K562 treated with DMSO at 1 percent for 12 hours (cell line): ENCODE measurements around the gene OR2S2. TPM values are rescaled to one million over a fixed set of nuclear protein-coding genes. Genes with fewer than 3 reads are reported as not detected.

Source experiments
- total RNA-seq: library from RNA; unstranded; fragments of 300-600 nt; gene quantifications from 2 replicates; pipeline ENCODE4 v1.2.3, GENCODE V29; 2022; ENCODE audit not compliant: insufficient read depth

OR2S2 gene, protein sequence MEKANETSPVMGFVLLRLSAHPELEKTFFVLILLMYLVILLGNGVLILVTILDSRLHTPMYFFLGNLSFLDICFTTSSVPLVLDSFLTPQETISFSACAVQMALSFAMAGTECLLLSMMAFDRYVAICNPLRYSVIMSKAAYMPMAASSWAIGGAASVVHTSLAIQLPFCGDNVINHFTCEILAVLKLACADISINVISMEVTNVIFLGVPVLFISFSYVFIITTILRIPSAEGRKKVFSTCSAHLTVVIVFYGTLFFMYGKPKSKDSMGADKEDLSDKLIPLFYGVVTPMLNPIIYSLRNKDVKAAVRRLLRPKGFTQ
- not detected in 2 replicates for total RNA-seq

DNA sequence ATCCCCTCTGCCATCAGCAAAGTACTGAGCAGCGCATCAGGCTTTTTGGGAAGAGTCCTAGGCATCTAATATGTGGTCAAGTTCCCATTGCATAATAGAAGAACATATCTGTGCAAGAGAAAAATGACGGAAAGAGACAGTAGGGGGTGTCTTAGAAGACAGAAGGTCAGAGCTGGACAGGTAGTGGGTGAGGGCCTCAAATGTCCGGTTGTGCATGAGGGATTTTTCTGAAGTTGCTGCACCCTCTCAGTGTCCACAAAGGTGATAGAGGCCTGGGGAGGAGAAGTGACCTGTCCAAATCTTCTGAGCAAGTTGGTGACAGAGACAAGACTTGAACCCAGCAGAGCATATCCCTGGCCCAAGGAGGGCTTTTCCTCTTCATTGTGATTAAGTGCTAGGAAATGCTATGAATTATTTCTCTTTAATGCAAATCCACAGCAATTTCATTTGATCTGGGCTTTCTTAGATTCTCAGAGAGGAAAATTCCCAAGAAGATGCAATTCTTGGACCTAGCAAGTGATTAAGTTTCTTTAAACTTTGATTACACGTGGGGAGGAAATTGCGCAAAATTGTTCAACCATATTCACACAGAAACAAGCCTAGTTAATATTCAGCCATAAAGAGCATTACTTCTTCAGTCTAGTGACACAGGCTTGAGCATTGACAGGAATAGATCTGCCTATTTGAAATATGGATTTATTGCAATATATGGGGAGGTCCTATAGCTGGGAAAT lies at the start of gene OR2S2:
TSS of gene OR2S2 (minus strand) at position 51 of the 734 bp plus-strand sequence. CDS start 56 bp downstream, outside the sequence.

DNA sequence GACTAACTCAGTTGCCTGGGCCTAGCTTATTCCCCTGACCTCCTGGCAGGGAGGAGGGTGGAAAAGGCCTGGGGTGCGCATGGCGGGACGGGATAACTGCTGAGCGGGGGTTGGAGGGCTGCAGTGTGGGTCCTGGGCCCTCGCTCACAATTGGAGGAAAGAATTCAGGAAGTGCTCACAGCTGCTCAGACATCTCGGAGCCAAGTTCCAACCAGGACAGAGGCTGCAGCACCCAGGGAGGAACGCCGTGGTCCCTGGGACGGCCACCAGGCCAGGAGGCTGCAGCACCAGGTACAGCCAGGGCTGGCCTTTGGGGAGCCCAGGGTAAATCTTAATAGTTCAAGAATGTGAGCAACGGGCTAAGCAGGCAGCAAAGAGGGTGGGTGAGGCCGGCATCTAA lies 48.7 kb downstream of the OR2S2 start, which contains the start of gene SPAAR:
TSS of gene SPAAR (plus strand) at position 217 of the 400 bp plus-strand sequence. CDS start 974 bp downstream, outside the sequence.

Other genes with a start within 250 kb of the OR2S2 start
- gene TLN1, start 226.0 kb downstream of the OR2S2 start, total RNA-seq, result 73.8 and 145 TPM in 2 replicates
- 31.0 and 35.1 TPM in 2 replicates for gene CREB3, start 225.5 kb downstream of the OR2S2 start, total RNA-seq
- gene GBA2, start 208.9 kb downstream of the OR2S2 start, total RNA-seq, result 30.1 and 65.7 TPM in 2 replicates
- 3.0 and 13.3 TPM in 2 replicates for gene RGP1, start 208.9 kb downstream of the OR2S2 start, total RNA-seq
- gene MSMP, start 203.9 kb downstream of the OR2S2 start, total RNA-seq, result not detected in 2 replicates
- gene NPR2, start 166.6 kb downstream of the OR2S2 start, total RNA-seq, result 1.5 and 3.2 TPM in 2 replicates
- not detected in 2 replicates for gene SPAG8, start 145.9 kb downstream of the OR2S2 start, total RNA-seq
- gene HINT2, start 143.1 kb downstream of the OR2S2 start, total RNA-seq, result 60.7 and 93.3 TPM in 2 replicates
- gene FAM221B, start 129.4 kb downstream of the OR2S2 start, total RNA-seq, result not detected in 2 replicates
- gene TMEM8B, start 128.9 kb downstream of the OR2S2 start, total RNA-seq, result 2.4 and 4.2 TPM in 2 replicates
- gene OR13J1, start 87.8 kb downstream of the OR2S2 start, total RNA-seq, result not detected in 2 replicates
- not detected in 2 replicates for gene HRCT1, start 52.0 kb downstream of the OR2S2 start, total RNA-seq
- gene SPAAR, start 48.7 kb downstream of the OR2S2 start, total RNA-seq, result not detected in 2 replicates
- gene RECK, start 78.8 kb upstream of the OR2S2 start, total RNA-seq, result 0.35 TPM in 1 of 2 replicates, not detected in the other
- 6.9 TPM in 2 replicates for gene GLIPR2, start 178.6 kb upstream of the OR2S2 start, total RNA-seq
- not detected in 2 replicates for gene CCIN, start 211.2 kb upstream of the OR2S2 start, total RNA-seq
- 332 and 335 TPM in 2 replicates for gene CLTA, start 232.8 kb upstream of the OR2S2 start, total RNA-seq